Activated T-cell treated with anti-CD3 and anti-CD28 coated beads for 1 hour (primary cell): Measurements from ENCODE around the gene HNRNPUL2.
A peak's percentile ranks its signal among the peaks of the same experiment; 100 is the strongest.
"Not testable (repeated sequence)": the region's sequence is repeated elsewhere in the genome, so short reads cannot be mapped to it uniquely, and the experiment has no call there.

ENCODE experiments used
- DNase-seq: peaks from one replicate; pipeline ENCODE4 v3.0.0-alpha.2; 2020; ENCODE audit warnings: low read depth

Gene HNRNPUL2

GRCh38 chr11:62703921-62704320 is 23.3 kb downstream of the HNRNPUL2 start:
- DNase-seq: not testable (repeated sequence)

GRCh38 chr11:62702246-62702645 is 25.0 kb downstream of the HNRNPUL2 start:
- no peak for DNase-seq

- DNase-seq: peak; percentile 72
These were observed 32.6 kb downstream of the HNRNPUL2 start for GRCh38 chr11:62694455-62695167.

- DNase-seq: not testable (repeated sequence)
These were observed 33.6 kb downstream of the HNRNPUL2 start for GRCh38 chr11:62693624-62694023.

- no peak for DNase-seq
These were observed 37.7 kb downstream of the HNRNPUL2 start, which contains the start of gene LRRN4CL for GRCh38 chr11:62689421-62690183. TSS of gene LRRN4CL (minus strand) at chr11:62689530. CDS start at chr11:62688508, 1,022 bp downstream.

GRCh38 chr11:62688491-62688890 is 38.8 kb downstream of the HNRNPUL2 start:
- DNase-seq: no peak

GRCh38 chr11:62687508-62688396 is 39.5 kb downstream of the HNRNPUL2 start:
- no peak for DNase-seq

- no peak for DNase-seq
These were observed 44.7 kb downstream of the HNRNPUL2 start for GRCh38 chr11:62682518-62682917.

- DNase-seq: peak; percentile 14
These were observed 46.4 kb downstream of the HNRNPUL2 start for GRCh38 chr11:62680825-62681240.

- peak; percentile 73 for DNase-seq
These were observed 48.2 kb downstream of the HNRNPUL2 start, which contains the start of gene UBXN1 for GRCh38 chr11:62678770-62679696. TSS of gene UBXN1 (minus strand) at chr11:62679073. CDS start at chr11:62678923, 150 bp downstream.

GRCh38 chr11:62678433-62678769 is 48.9 kb downstream of the HNRNPUL2 start:
- no peak for DNase-seq

GRCh38 chr11:62677714-62678113 is 49.5 kb downstream of the HNRNPUL2 start:
- DNase-seq: no peak

- no peak for DNase-seq
These were observed 50.1 kb downstream of the HNRNPUL2 start for GRCh38 chr11:62677156-62677555.

GRCh38 chr11:62676698-62677097 is 50.6 kb downstream of the HNRNPUL2 start:
- DNase-seq: no peak

- DNase-seq: not testable (repeated sequence)
These were observed 51.8 kb downstream of the HNRNPUL2 start for GRCh38 chr11:62675415-62675814.

- no peak for DNase-seq
These were observed 54.1 kb downstream of the HNRNPUL2 start for GRCh38 chr11:62673196-62673525.

GRCh38 chr11:62671608-62672389 is 55.5 kb downstream of the HNRNPUL2 start, which contains the start of the genes LBHD1 and UQCC3:
TSS of gene LBHD1 (minus strand) at chr11:62672267. CDS start at chr11:62670031, 2,236 bp downstream.
TSS of gene UQCC3 (plus strand) at chr11:62671673. CDS start at chr11:62671746, 73 bp downstream.
- peak; percentile 49 for DNase-seq

GRCh38 chr11:62671236-62671607 is 56.0 kb downstream of the HNRNPUL2 start:
- DNase-seq: no peak

GRCh38 chr11:62669420-62670161 is 57.7 kb downstream of the HNRNPUL2 start:
- no peak for DNase-seq
